ENCODE data around the gene EPG5. TPM values are rescaled to one million over a fixed set of nuclear protein-coding genes. Genes with fewer than 3 reads are reported as not detected.
A peak's percentile ranks its signal among the peaks of the same experiment; 100 is the strongest.

The EPG5 gene
- total RNA-seq, 1 donor from 2014 or later, result 10.5 TPM

DNA sequence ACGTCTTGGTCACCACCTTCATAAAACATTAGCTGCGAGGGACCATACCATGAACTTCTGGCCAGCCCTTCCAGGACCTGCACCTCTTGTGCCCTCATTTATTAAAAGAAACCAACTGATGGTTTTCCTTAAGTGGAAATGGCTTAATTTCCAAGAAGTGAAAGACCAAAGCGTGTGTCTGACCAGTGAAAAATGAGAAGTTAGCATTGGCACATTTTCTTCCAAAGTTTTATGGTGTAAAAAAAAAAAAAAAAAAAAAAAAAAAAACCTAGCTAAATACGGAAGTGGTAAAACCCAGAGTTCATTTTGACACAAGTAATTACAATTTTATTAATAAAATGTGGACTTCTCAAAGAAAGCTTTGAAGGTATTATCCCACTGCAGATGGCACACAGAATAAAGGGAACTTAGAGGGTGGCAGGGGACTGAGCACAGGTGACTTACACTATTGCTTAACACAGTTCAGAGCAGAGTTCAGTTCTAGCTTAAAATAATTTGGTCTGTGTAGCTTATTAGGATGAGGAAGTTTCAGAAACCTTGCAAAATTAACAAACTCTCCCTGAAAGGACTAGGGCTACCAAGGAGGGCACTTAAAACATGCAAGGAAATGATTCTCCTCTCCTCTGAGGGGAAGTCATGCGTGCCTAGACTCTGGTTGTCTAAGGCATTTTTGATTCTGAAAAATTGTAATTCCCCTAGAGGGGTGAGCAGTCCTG, 42.2 kb upstream of the EPG5 start:
- FAIRE-seq (no peak), DNase-seq (ENCODE audit: low read depth) (no peak)
- H3K27me3 ChIP-seq (ENCODE audit: control insufficient read depth, insufficient read depth, low read length), result no peaks in the 10 kb centered on the region
- peaks cover 2% of the 10 kb centered on the region for H3K36me3 ChIP-seq (ENCODE audit: control insufficient read depth, insufficient read depth, low read length)
- TF ChIP-seq CTCF (IDR thresholded peaks at IDR 0.05; ENCODE audit: insufficient read depth, low read length, severe bottlenecking), result no peak
- no peak overlapping the region for H3K4me3 ChIP-seq (ENCODE audit: low read depth, low read length)

- no peak overlapping the region for H3K4me3 ChIP-seq (ENCODE audit: low read depth, low read length)
- no peaks in the 10 kb centered on the region for H3K27me3 ChIP-seq (ENCODE audit: control insufficient read depth, insufficient read depth, low read length)
- peak; percentile 13 for FAIRE-seq
- no peak for DNase-seq (ENCODE audit: low read depth)
- TF ChIP-seq CTCF (IDR thresholded peaks at IDR 0.05; ENCODE audit: insufficient read depth, low read length, severe bottlenecking), result no peak
- peaks cover 2% of the 10 kb centered on the region for H3K36me3 ChIP-seq (ENCODE audit: control insufficient read depth, insufficient read depth, low read length)
These were observed 41.4 kb upstream of the EPG5 start for GRCh38 chr18:46008531-46008930.

GRCh38 chr18:46007165-46007564, 40.0 kb upstream of the EPG5 start:
- FAIRE-seq, result no peak
- H3K36me3 ChIP-seq (ENCODE audit: control insufficient read depth, insufficient read depth, low read length), result peaks cover 2% of the 10 kb centered on the region

DNA sequence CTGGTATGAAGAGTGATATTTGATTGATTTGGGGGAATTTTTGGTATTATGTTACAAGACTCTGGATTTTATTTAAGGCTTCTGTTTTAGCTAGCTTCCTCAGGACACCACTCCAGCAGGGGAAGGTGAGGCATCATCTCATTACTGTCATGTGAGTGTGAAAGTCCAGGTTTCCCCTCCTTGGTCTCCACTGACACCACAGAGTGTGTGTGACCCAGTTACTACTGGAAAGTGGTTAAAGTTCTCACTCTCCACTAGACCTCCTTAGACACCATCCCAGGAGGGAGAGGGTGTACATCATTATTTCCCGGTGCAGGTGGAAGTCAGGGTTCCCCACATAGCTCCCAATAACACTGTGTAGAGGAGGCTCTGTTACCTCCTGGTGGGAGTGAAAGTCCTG, 35.8 kb upstream of the EPG5 start:
- FAIRE-seq, result peak; percentile 62
- no peak for DNase-seq (ENCODE audit: low read depth)
- Histone ChIP-seq H3K27me3 (ENCODE audit: control insufficient read depth, insufficient read depth, low read length) (no peaks in the 10 kb centered on the region), H3K4me3 (ENCODE audit: low read depth, low read length) (no peak overlapping the region), H3K36me3 (ENCODE audit: control insufficient read depth, insufficient read depth, low read length) (no peaks in the 10 kb centered on the region)
- TF ChIP-seq CTCF (IDR thresholded peaks at IDR 0.05; ENCODE audit: insufficient read depth, low read length, severe bottlenecking), result no peak

More at GRCh38 chr18:46007165-46007564, 40.0 kb upstream of the EPG5 start:
- no peak for DNase-seq (ENCODE audit: low read depth)
- TF ChIP-seq CTCF (IDR thresholded peaks at IDR 0.05; ENCODE audit: insufficient read depth, low read length, severe bottlenecking), result no peak
- Histone ChIP-seq H3K27me3 (ENCODE audit: control insufficient read depth, insufficient read depth, low read length) (no peaks in the 10 kb centered on the region), H3K4me3 (ENCODE audit: low read depth, low read length) (no peak overlapping the region)

GRCh38 chr18:46001892-46002291, 34.8 kb upstream of the EPG5 start:
- Histone ChIP-seq H3K4me3 (ENCODE audit: low read depth, low read length) (no peak overlapping the region), H3K27me3 (ENCODE audit: control insufficient read depth, insufficient read depth, low read length) (no peaks in the 10 kb centered on the region), H3K36me3 (ENCODE audit: control insufficient read depth, insufficient read depth, low read length) (no peaks in the 10 kb centered on the region)
- FAIRE-seq (no peak), DNase-seq (ENCODE audit: low read depth) (no peak)
- no peak for TF ChIP-seq CTCF (IDR thresholded peaks at IDR 0.05; ENCODE audit: insufficient read depth, low read length, severe bottlenecking)

DNA sequence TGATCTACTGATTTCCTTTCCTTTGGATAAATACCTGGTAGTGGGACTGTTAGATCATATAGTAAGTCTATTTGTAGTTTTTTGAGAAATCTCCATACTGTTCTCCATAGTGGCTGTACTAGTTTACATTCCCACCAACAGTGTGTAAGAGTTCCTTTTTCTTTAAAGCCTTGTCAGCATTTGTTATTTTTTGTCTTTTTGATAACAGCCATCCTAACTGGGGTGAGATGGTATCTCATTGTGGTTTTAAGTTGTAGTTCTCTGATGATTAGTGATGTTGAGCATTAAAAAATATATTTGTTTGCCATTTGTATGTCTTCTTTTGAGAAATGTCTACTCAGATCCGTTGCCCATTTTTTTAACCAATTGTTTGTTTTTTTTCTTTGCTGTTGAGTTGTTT, 33.9 kb upstream of the EPG5 start:
- FAIRE-seq (no peak), DNase-seq (ENCODE audit: low read depth) (no peak)
- Histone ChIP-seq H3K4me3 (ENCODE audit: low read depth, low read length) (no peak overlapping the region), H3K27me3 (ENCODE audit: control insufficient read depth, insufficient read depth, low read length) (no peaks in the 10 kb centered on the region), H3K36me3 (ENCODE audit: control insufficient read depth, insufficient read depth, low read length) (no peaks in the 10 kb centered on the region)
- no peak for TF ChIP-seq CTCF (IDR thresholded peaks at IDR 0.05; ENCODE audit: insufficient read depth, low read length, severe bottlenecking)
